ENCODE data around the gene SULT4A1.

Gene SULT4A1

GRCh38 chr22:43833286-43834240 is 28.8 kb downstream of the SULT4A1 start:
- in situ Hi-C loops (cut with MboI; ENCODE audit: low pct_unique_long_range_greater_than_20kb, low sequenced_read_pairs), result no loop called here
- DNase-seq, result no peak

GRCh38 chr22:43832393-43833265 is 29.7 kb downstream of the SULT4A1 start:
- no peak for DNase-seq
- in situ Hi-C loops (cut with MboI; ENCODE audit: low pct_unique_long_range_greater_than_20kb, low sequenced_read_pairs), result no loop called here

GRCh38 chr22:43831561-43832392 is 30.5 kb downstream of the SULT4A1 start:
- in situ Hi-C loops (cut with MboI; ENCODE audit: low pct_unique_long_range_greater_than_20kb, low sequenced_read_pairs), result no loop called here

DNA sequence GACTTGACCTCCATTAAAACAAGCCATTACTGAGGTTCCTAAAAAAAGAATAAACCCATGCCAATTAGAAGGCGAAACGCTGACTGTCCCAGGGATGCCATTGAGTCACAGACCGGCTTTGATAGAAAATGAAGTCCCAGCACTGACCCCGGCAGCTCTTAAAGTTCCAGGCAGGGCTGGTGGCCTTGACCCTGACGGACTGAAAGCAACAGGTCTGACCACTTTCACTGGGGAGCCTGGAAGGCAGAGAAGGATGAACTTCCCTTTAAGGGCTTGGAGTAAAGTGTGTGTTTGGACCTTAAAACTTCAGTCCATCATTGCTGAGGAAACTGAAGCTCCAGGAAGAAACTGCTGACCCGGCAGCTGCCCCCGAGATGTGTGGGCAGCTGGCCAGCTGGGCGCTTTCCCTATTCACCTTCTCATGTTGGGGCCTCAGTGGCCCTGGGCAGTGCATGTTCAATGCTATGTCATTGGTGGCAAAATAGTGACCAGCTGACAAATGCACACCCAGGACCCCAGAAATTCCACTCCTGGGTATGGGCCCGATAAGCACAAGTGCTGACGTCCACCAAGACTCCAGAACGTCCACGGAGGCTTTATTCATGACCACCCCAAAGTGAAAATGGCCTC is 31.3 kb downstream of the SULT4A1 start:
- DNase-seq, result no peak
- in situ Hi-C loops (cut with MboI; ENCODE audit: low pct_unique_long_range_greater_than_20kb, low sequenced_read_pairs), result no loop called here

More at GRCh38 chr22:43831561-43832392, 30.5 kb downstream of the SULT4A1 start:
- no peak for DNase-seq

GRCh38 chr22:43829904-43830851 is 32.1 kb downstream of the SULT4A1 start:
- in situ Hi-C loops (cut with MboI; ENCODE audit: low pct_unique_long_range_greater_than_20kb, low sequenced_read_pairs), result no loop called here
- no peak for DNase-seq

DNA sequence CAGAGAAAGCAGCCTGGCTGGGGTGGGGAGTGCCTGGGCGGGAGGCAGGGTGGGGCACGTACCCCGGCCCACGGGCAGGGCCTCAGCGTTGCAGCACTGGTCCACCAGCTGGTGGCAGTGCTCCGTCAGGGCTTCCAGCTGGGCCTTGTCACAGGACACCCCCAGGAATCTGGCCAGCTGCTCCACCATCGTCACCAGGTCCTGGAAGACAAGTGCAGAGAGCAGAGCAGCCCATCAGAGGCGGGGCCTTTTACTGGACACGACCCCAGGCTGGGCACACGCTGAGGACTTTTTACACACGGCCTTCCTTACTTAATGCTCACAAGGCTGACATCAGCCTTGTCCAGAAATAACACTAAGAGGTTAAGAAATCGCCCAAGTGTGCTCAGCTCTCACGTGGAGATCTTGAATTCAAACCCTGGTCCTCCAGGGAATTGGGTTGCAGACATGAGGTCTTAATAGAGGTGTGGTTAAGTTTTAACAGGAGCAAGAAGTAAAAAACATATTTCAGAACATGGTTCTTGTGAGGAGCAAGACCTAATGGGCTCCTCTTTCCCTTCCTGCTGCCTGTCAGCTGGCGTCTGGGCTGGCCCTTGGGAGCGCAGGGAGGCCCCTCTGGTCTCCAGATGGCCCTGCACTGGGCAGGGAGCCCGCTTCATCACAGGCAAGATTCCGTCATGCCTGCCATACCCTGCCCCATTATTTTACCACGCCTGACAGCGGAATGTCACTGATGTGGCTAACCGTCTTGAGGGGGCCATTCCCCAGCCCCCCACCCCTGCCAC is 33.1 kb downstream of the SULT4A1 start:
- in situ Hi-C loops (cut with MboI; ENCODE audit: low pct_unique_long_range_greater_than_20kb, low sequenced_read_pairs), result no loop called here

DNA sequence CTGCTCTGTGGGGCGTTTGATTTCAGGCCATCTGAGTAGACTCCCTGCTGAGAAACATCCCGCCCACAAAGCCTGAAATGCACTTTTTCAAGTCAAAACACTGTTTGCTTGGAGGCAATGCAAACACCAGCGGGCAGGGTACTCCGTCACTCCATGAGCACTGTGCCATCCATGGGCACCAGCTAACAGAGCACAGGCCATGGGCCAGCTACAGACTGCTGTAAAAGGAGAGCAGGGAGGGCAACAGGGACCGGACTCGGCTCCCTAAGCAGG is 33.7 kb downstream of the SULT4A1 start:
- in situ Hi-C loops (cut with MboI; ENCODE audit: low pct_unique_long_range_greater_than_20kb, low sequenced_read_pairs), result no loop called here
- DNase-seq, result no peak

More for the DNA sequence above, 33.1 kb downstream of the SULT4A1 start:
- DNase-seq, result no peak

- in situ Hi-C loops (cut with MboI; ENCODE audit: low pct_unique_long_range_greater_than_20kb, low sequenced_read_pairs), result no loop called here
- no peak for DNase-seq
These were observed 34.2 kb downstream of the SULT4A1 start for GRCh38 chr22:43827926-43828724.

- DNase-seq, result no peak
- in situ Hi-C loops (cut with MboI; ENCODE audit: low pct_unique_long_range_greater_than_20kb, low sequenced_read_pairs), result no loop called here
These were observed 35.1 kb downstream of the SULT4A1 start for GRCh38 chr22:43827003-43827735.

- in situ Hi-C loops (cut with MboI; ENCODE audit: low pct_unique_long_range_greater_than_20kb, low sequenced_read_pairs), result no loop called here
- DNase-seq, result no peak
These were observed 35.9 kb downstream of the SULT4A1 start for GRCh38 chr22:43826142-43827002.

DNA sequence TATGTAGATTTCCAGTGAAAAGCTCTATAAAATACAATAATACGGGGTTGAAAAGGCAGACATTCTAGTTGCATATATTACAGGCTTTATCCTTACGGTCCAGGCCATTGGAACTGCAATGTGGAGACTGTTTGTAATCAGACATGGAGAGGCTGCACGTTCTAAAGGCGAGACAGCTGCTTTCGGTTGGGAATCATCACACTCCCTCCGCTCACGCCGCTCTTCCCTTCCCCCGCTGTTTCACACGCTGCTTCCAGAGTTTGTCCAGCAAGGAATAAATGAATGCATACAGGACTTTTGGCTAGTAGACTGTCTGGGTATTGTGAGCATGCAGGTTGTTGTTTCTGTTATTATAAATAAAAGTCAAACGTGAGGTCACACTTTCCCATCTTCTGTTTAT is 36.7 kb downstream of the SULT4A1 start:
- in situ Hi-C loops (cut with MboI; ENCODE audit: low pct_unique_long_range_greater_than_20kb, low sequenced_read_pairs), result no loop called here
- DNase-seq, result no peak

- DNase-seq, result no peak
- in situ Hi-C loops (cut with MboI; ENCODE audit: low pct_unique_long_range_greater_than_20kb, low sequenced_read_pairs), result no loop called here
These were observed 37.4 kb downstream of the SULT4A1 start for GRCh38 chr22:43824724-43825420.

DNA sequence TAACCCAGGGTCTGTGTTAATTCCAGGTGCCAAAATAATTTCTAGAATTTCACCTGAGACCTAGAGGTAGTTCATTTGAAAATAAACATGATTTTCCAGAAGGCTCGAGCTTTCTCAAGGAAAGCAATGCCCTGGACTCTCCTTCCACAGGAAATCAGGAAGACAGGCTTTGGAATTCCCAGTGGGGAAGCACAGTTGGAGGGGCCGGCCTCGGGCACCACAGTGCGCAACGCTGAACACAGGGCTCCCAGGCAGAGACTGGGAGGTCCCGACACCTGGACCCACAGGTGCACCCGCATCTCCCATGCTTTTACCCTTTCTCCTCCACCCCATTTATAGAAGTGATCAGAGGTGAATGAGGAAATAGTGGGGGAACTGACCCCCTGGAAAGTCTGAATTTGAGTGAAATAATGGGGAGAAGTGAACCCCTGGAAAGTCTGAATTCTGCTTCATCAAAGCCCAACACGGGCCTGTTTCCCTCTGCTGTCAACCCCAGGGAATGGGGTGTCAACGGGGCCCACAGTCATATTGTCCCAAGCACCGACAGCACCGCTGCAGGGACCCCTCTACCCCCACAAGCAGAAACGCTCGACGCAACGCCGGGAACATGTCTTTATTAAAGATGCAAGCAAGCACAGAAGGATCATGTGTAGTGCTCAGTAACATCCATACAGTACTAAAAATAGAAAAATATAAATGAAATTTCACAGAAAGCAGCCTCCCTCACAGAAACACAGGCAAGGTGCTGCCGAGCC is 38.2 kb downstream of the SULT4A1 start:
- DNase-seq, result no peak
- in situ Hi-C loops (cut with MboI; ENCODE audit: low pct_unique_long_range_greater_than_20kb, low sequenced_read_pairs), result no loop called here
